K562 (cell line): ENCODE measurements around the gene CFDP1. TPM values are rescaled to one million over a fixed set of nuclear protein-coding genes. Genes with fewer than 3 reads are reported as not detected.

Experiments
- ATAC-seq: fragments of 200-7000 bp; cut with Tn5 transposase; 3 replicates; pipeline ENCODE4 v1.9.1; 2020; ENCODE audit warnings: moderate library complexity
- BruUV-seq: library from RNA; stranded (reverse); fragments of 400-500 nt; replicated peaks from 2 replicates; lab custom pipeline; 2021; lab: Mats Ljungman, UMichigan
- CTCF ChIA-PET: fragments of 300-600 bp; formaldehyde crosslinking; extraction: SDS; loops from one replicate; lab custom pipeline; 2021; ENCODE audit warnings: low intra/inter-chr PET ratio; lab: Yijun Ruan, JAX
- POLR2A ChIA-PET: fragments of 300-600, 350-650 bp; sonication (Branson Sonifier 250); formaldehyde crosslinking; extraction: SDS; loops from one replicate; lab custom pipeline; 2021; ENCODE audit warnings: antibody characterized with exemption, inconsistent platforms; lab: Yijun Ruan, JAX
- DNase-seq, 4 experiments: peaks; one replicate each; pipeline versions ENCODE4 v3.0.0 to v3.0.0-alpha.2; 2011 to 2018; ENCODE audit warnings: low spot score in 3 of 4, mixed read lengths in 3 of 4; ENCODE audit errors: extremely low read depth in 1 of 4
- FAIRE-seq: peaks from 2 replicates; lab custom pipeline; 2011; peaks lifted over from hg19 to GRCh38; lab: Jason Lieb, UNC
- H2AFZ ChIP-seq: 2 replicates; pipeline ENCODE4 v1.6.0; 2011; ENCODE audit warnings: low read depth, low read length, control low read depth, inconsistent platforms
- H3K27ac ChIP-seq: fragments of 200-600 bp; 3 replicates; pipeline ENCODE4 v1.8.0; 2011; ENCODE audit warnings: low read depth, mild to moderate bottlenecking, control low read depth, inconsistent platforms, low read length, moderate library complexity, mixed read lengths; ENCODE audit errors: extremely low read depth
- H3K27me3 ChIP-seq, 2 experiments: fragments of 300-600 bp in 1 of 2; 2 replicates in 1 of 2; 3 replicates in 1 of 2; pipeline versions ENCODE4 v1.6.0 to v1.8.0; 2011; ENCODE audit warnings: inconsistent platforms in 2 of 2, low read length in 2 of 2, mild to moderate bottlenecking in 1 of 2, mixed read lengths in 1 of 2, moderate library complexity in 1 of 2; ENCODE audit not compliant: control insufficient read depth in 2 of 2, insufficient read depth in 2 of 2
- H3K36me3 ChIP-seq: fragments of 300-600 bp; 3 replicates; pipeline ENCODE4 v1.8.0; 2011; ENCODE audit warnings: mild to moderate bottlenecking, low read length, inconsistent platforms; ENCODE audit not compliant: control insufficient read depth, insufficient read depth
- H3K4me1 ChIP-seq, 2 experiments: fragments of 200-600 bp in 1 of 2; replicated peaks in 1 of 2; 2 replicates in 1 of 2; 3 replicates in 1 of 2; pipeline versions ENCODE4 v1.5.1 to v1.8.0; 2011; ENCODE audit warnings: inconsistent platforms in 2 of 2, low read length in 2 of 2, mild to moderate bottlenecking in 1 of 2, mixed read lengths in 1 of 2, moderate library complexity in 1 of 2; ENCODE audit not compliant: control insufficient read depth in 2 of 2, insufficient read depth in 2 of 2
- H3K4me2 ChIP-seq: 2 replicates; pipeline ENCODE4 v1.6.1; 2011; ENCODE audit warnings: low read length, control low read depth, inconsistent platforms, mixed read lengths; ENCODE audit not compliant: insufficient read depth
- H3K4me3 ChIP-seq: fragments of 200-600 bp; sonication (generic), shearing (Covaris generic); 2 replicates; pipeline ENCODE4 v1.5.1; 2016; ENCODE audit warnings: control low read depth, inconsistent platforms
- H3K79me2 ChIP-seq: fragments of 200-600 bp; 3 replicates; pipeline ENCODE4 v1.8.0; 2011; ENCODE audit warnings: low read length, inconsistent platforms; ENCODE audit not compliant: control insufficient read depth, insufficient read depth
- H3K9ac ChIP-seq, 2 experiments: 2 replicates each; pipeline versions ENCODE4 v1.6.0 to v1.6.1; 2011; ENCODE audit warnings: low read depth in 2 of 2, low read length in 2 of 2, control low read depth in 1 of 2, inconsistent platforms in 1 of 2, mild to moderate bottlenecking in 1 of 2, mixed read lengths in 1 of 2; ENCODE audit not compliant: insufficient read depth in 1 of 2
- H3K9me1 ChIP-seq: one replicate; pipeline ENCODE4 v1.6.0; 2011; ENCODE audit warnings: inconsistent platforms, mild to moderate bottlenecking, low read length, moderate library complexity; ENCODE audit not compliant: control insufficient read depth, insufficient read depth
- H3K9me3 ChIP-seq: replicated peaks from 2 replicates; pipeline ENCODE4 v1.5.1; 2011; ENCODE audit warnings: low read depth, low read length, inconsistent platforms; ENCODE audit not compliant: control insufficient read depth, insufficient read depth
- H4K20me1 ChIP-seq: replicated peaks from 2 replicates; pipeline ENCODE4 v1.6.1; 2011; ENCODE audit warnings: low read length, inconsistent platforms, mixed read lengths; ENCODE audit not compliant: control insufficient read depth, insufficient read depth
- FOXK1 ChIP-seq: sonication (generic); formaldehyde crosslinking; IDR thresholded peaks from 2 replicates; pipeline ENCODE4 v1.8.0; 2022; ENCODE audit warnings: missing genetic modification reagents, mild to moderate bottlenecking, borderline replicate concordance
- KLF6 ChIP-seq: fragments of 250-450 bp; sonication (Bioruptor Pico); IDR thresholded peaks from 2 replicates; pipeline ENCODE4 v1.4.0; 2020; ENCODE audit warnings: mild to moderate bottlenecking, moderate library complexity, borderline replicate concordance
- ZBTB7A ChIP-seq: IDR thresholded peaks from 2 replicates; pipeline ENCODE4 v1.6.1; 2011; ENCODE audit warnings: low read depth, mild to moderate bottlenecking, low read length, moderate library complexity, borderline replicate concordance; ENCODE audit not compliant: control insufficient read depth
- ZNF143 ChIP-seq: sonication (generic); formaldehyde crosslinking; IDR thresholded peaks from 2 replicates; pipeline ENCODE4 v1.9.0; 2022; ENCODE audit warnings: mild to moderate bottlenecking, missing genetic modification reagents
- WGBS: fragments of 100-300 bp; shearing (Covaris generic); methylation state at CpG from one replicate; pipeline ENCODE4 v1.1.6; 2016; ENCODE audit warnings: low coverage, mixed read lengths; ENCODE audit not compliant: insufficient coverage; ENCODE audit errors: missing lambda C conversion rate; 5-methylcytosine and 5-hydroxymethylcytosine counted together
- in situ Hi-C: fragments of 300-500 bp; cut with MboI; formaldehyde crosslinking; loops from 4 replicates; pipeline ENCODE4 v1.15.0; 2018; ENCODE audit warnings: inconsistent platforms, mixed read lengths
- intact Hi-C: fragments of 100-400 bp; cut with micrococcal nuclease; formaldehyde crosslinking; loops from 2 replicates; pipeline ENCODE4 v1.14.2; 2022
- polyA plus RNA-seq, 8 experiments: library from polyadenylated mRNA; depleted of rRNA in 4 of 8; stranded (reverse) in 5 of 8; unstranded in 3 of 8; fragments of >200 nt; fragmentation: Nextera tagmentation in 2 of 8; fragmentation: Illumina TruSeq in 1 of 8; extraction: Ambion mirVana in 2 of 8; extraction: Trizol in 1 of 8; gene quantifications; 2 replicates each; pipeline versions ENCODE4 v1.2.1 to v1.2.3, GENCODE V29; 2011 to 2014; ENCODE audit warnings: inconsistent platforms in 1 of 8, missing spikeins in 1 of 8
- total RNA-seq, 7 experiments: library from RNA; depleted of rRNA in 6 of 7; stranded (reverse); fragments of >200 nt in 6 of 7; fragmentation: Illumina TruSeq in 2 of 7; extraction: Trizol in 2 of 7; gene quantifications; 2 replicates each; pipeline versions ENCODE4 v1.2.1 to v1.2.3, GENCODE V29; 2011 to 2021; ENCODE audit warnings: low replicate concordance in 1 of 7
- TF ChIP-seq, protein P1 (sequence below): IDR thresholded peaks from 2 replicates; pipeline ENCODE4 v1.6.1; 2016; ENCODE audit warnings: missing genetic modification characterization, missing compliant biosample characterization
- TF ChIP-seq, protein P2 (sequence below), 2 experiments: fragments of 150-350 bp in 1 of 2; IDR thresholded peaks; 2 replicates each; pipeline ENCODE4 v1.6.1; 2012 to 2016; ENCODE audit warnings: low read depth in 2 of 2, low read length in 2 of 2, mild to moderate bottlenecking in 1 of 2, moderate library complexity in 1 of 2
- TF ChIP-seq, protein P3 (sequence below): fragments of 150-350 bp; conservative IDR thresholded peaks from 2 replicates; pipeline ENCODE4 v1.6.1; 2014; ENCODE audit warnings: low read length
- TF ChIP-seq, protein P4 (sequence below): fragments of 450-650 bp; IDR thresholded peaks from 2 replicates; pipeline ENCODE4 v1.6.1; 2017; ENCODE audit warnings: antibody characterized with exemption

CFDP1 gene
- total and polyA plus RNA-seq, 9 of the 15 experiments (the other 6 are each of a cell fraction or from before 2014, with no cell fraction given): 31.5 to 78.4 (median 61.7) TPM

DNA sequence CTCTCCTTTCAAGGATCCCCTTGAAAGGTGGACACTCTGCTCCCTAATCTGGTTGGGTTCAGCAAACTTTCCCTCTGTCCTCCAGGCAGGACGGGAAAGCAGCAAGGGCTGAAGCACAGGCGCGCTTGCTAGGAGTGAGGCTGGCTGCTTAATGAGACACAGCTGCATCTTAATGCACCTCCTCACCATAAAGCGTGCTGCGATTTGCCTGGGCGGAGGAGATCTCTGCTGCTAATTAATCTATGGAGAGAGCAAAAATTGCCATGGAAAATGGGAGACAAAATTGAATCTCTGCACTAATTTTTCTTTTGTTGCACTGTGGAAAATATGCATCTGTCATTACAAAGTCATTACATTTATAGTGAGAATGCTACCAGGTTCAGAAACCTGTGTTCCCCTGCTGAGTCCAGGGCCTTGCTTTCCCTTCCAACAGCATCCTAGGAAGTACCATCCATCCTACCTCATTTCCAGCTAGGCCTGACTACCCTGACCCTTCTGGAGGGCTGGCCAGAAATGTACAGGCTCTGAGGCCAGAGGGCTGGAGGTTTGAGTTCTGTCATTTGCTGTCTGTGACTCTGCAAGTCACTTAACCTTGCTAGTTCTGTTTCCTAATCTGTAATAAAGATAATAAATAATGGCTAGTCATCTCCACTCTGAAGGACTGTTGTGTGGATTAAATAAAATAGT is 138.4 kb downstream of the CFDP1 start (continued):
- no peak for TF ChIP-seq FOXK1 (CRISPR knock-in tag)

DNA sequence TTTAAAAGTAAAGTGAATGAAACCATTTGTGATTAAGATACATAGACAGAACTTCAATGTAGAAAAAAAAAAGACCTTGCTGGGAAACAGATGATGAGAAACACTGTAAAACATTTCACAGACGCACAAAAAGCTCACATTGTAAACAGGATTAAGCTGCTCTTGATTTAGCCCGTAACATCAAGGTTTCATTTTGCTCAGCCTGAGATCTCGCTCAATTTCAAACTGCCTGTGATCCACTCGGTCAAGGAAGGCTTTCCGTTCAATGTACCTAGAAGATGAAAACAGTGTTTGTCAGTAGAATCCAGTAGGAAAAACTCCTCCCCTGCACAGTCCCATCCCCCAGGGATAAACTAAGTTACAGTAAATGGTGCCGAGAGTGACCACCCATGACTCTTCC is 139.5 kb downstream of the CFDP1 start:
- no peak for DNase-seq
- ATAC-seq: no peak
- Histone ChIP-seq H3K9me3 (no peaks in the 10 kb centered on the region), H3K9me1 (no peaks in the 10 kb centered on the region), H3K4me3 (no peak overlapping the region), H4K20me1 (no peaks in the 10 kb centered on the region), H3K4me1 (peaks cover under 1 to 4% of the 10 kb centered on the region in 2 experiments; a peak in 3 of 5 replicates), H3K4me2 (no peak overlapping the region), H2AFZ (no peak overlapping the region), H3K36me3 (peaks cover 51% of the 10 kb centered on the region; the same call in 2 of the 3 replicates), H3K27ac (no peak overlapping the region), H3K79me2 (no peaks in the 10 kb centered on the region), H3K27me3 (no peaks in the 10 kb centered on the region), H3K9ac (no peak overlapping the region)
- no TSS peak for BruUV-seq
- in situ Hi-C loops (no loop called here), intact Hi-C loops (no loop called here)
- ChIA-PET POLR2A (interaction anchor here (0.9 to 1.7 kb wide), 3 partner anchors 11 to 19 kb away, joined by 4 to 8 read pairs (median 5); no protein-coding TSS in a partner anchor), CTCF (no interaction called here)
- WGBS: 86% methylated on average over 6 of the region's 6 CpGs
- no peak for FAIRE-seq
- TF ChIP-seq KLF6 (CRISPR knock-in tag): no peak
- TF ChIP-seq ZNF143 (CRISPR knock-in tag): no peak
- TF ChIP-seq, protein P1, sequence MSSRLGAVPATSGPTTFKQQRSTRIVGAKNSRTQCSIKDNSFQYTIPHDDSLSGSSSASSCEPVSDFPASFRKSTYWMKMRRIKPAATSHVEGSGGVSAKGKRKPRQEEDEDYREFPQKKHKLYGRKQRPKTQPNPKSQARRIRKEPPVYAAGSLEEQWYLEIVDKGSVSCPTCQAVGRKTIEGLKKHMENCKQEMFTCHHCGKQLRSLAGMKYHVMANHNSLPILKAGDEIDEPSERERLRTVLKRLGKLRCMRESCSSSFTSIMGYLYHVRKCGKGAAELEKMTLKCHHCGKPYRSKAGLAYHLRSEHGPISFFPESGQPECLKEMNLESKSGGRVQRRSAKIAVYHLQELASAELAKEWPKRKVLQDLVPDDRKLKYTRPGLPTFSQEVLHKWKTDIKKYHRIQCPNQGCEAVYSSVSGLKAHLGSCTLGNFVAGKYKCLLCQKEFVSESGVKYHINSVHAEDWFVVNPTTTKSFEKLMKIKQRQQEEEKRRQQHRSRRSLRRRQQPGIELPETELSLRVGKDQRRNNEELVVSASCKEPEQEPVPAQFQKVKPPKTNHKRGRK (tag): no peak
- TF ChIP-seq, protein P2, sequence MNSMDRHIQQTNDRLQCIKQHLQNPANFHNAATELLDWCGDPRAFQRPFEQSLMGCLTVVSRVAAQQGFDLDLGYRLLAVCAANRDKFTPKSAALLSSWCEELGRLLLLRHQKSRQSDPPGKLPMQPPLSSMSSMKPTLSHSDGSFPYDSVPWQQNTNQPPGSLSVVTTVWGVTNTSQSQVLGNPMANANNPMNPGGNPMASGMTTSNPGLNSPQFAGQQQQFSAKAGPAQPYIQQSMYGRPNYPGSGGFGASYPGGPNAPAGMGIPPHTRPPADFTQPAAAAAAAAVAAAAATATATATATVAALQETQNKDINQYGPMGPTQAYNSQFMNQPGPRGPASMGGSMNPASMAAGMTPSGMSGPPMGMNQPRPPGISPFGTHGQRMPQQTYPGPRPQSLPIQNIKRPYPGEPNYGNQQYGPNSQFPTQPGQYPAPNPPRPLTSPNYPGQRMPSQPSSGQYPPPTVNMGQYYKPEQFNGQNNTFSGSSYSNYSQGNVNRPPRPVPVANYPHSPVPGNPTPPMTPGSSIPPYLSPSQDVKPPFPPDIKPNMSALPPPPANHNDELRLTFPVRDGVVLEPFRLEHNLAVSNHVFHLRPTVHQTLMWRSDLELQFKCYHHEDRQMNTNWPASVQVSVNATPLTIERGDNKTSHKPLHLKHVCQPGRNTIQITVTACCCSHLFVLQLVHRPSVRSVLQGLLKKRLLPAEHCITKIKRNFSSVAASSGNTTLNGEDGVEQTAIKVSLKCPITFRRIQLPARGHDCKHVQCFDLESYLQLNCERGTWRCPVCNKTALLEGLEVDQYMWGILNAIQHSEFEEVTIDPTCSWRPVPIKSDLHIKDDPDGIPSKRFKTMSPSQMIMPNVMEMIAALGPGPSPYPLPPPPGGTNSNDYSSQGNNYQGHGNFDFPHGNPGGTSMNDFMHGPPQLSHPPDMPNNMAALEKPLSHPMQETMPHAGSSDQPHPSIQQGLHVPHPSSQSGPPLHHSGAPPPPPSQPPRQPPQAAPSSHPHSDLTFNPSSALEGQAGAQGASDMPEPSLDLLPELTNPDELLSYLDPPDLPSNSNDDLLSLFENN (IDR thresholded peaks at IDR 0.05; ENCODE audit: low read depth in 2 of 2, low read length in 2 of 2): no peak
- TF ChIP-seq, protein P3, sequence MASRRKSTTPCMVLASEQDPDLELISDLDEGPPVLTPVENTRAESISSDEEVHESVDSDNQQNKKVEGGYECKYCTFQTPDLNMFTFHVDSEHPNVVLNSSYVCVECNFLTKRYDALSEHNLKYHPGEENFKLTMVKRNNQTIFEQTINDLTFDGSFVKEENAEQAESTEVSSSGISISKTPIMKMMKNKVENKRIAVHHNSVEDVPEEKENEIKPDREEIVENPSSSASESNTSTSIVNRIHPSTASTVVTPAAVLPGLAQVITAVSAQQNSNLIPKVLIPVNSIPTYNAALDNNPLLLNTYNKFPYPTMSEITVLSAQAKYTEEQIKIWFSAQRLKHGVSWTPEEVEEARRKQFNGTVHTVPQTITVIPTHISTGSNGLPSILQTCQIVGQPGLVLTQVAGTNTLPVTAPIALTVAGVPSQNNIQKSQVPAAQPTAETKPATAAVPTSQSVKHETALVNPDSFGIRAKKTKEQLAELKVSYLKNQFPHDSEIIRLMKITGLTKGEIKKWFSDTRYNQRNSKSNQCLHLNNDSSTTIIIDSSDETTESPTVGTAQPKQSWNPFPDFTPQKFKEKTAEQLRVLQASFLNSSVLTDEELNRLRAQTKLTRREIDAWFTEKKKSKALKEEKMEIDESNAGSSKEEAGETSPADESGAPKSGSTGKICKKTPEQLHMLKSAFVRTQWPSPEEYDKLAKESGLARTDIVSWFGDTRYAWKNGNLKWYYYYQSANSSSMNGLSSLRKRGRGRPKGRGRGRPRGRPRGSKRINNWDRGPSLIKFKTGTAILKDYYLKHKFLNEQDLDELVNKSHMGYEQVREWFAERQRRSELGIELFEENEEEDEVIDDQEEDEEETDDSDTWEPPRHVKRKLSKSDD: no peak
- TF ChIP-seq, protein P4, sequence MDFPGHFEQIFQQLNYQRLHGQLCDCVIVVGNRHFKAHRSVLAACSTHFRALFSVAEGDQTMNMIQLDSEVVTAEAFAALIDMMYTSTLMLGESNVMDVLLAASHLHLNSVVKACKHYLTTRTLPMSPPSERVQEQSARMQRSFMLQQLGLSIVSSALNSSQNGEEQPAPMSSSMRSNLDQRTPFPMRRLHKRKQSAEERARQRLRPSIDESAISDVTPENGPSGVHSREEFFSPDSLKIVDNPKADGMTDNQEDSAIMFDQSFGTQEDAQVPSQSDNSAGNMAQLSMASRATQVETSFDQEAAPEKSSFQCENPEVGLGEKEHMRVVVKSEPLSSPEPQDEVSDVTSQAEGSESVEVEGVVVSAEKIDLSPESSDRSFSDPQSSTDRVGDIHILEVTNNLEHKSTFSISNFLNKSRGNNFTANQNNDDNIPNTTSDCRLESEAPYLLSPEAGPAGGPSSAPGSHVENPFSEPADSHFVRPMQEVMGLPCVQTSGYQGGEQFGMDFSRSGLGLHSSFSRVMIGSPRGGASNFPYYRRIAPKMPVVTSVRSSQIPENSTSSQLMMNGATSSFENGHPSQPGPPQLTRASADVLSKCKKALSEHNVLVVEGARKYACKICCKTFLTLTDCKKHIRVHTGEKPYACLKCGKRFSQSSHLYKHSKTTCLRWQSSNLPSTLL: no peak
- TF ChIP-seq ZBTB7A: no peak
- no peak for TF ChIP-seq FOXK1 (CRISPR knock-in tag)
